Activated CD8-positive, alpha-beta T cell treated with anti-CD3 and anti-CD28 coated beads for 36 hours (primary cell): ENCODE measurements around the gene PLCL1. TPM values are rescaled to one million over a fixed set of nuclear protein-coding genes. Genes with fewer than 3 reads are reported as not detected.

Experiments
- ATAC-seq: fragments of 200-7000 bp; cut with Tn5 transposase; one replicate; pipeline ENCODE4 v1.10.0; 2021; ENCODE audit warnings: mild to moderate bottlenecking, moderate library complexity
- CTCF ChIA-PET: fragments of 350-600 bp; sonication (Branson Sonifier 250); formaldehyde crosslinking; loops from one replicate; lab custom pipeline; 2021; ENCODE audit warnings: antibody characterized with exemption; lab: Charles Lee
- POLR2A ChIA-PET: fragments of 350-600 bp; sonication (Branson Sonifier 250); formaldehyde crosslinking; loops from one replicate; lab custom pipeline; 2021; ENCODE audit warnings: antibody characterized with exemption; lab: Charles Lee
- DNase-seq: peaks from one replicate; pipeline ENCODE4 v3.0.0-alpha.2; 2020
- H3K27ac Mint-ChIP-seq: one replicate; pipeline ENCODE4 v1.8.0; 2021; ENCODE audit warnings: mild to moderate bottlenecking, mixed read lengths
- H3K27me3 Mint-ChIP-seq: one replicate; pipeline ENCODE4 v1.8.0; 2021; ENCODE audit warnings: mixed read lengths
- H3K36me3 Mint-ChIP-seq: one replicate; pipeline ENCODE4 v1.8.0; 2021; ENCODE audit warnings: low read depth, mixed read lengths
- H3K4me1 Mint-ChIP-seq: one replicate; pipeline ENCODE4 v1.8.0; 2021; ENCODE audit warnings: low read depth, mixed read lengths
- H3K4me3 Mint-ChIP-seq: one replicate; pipeline ENCODE4 v1.8.0; 2021; ENCODE audit warnings: mild to moderate bottlenecking, moderate library complexity, mixed read lengths
- H3K9me3 Mint-ChIP-seq: one replicate; pipeline ENCODE4 v1.8.0; 2021; ENCODE audit warnings: mixed read lengths
- intact Hi-C: fragments of 100-400 bp; cut with micrococcal nuclease; formaldehyde crosslinking; loops from one replicate; pipeline ENCODE4 v1.10.0; 2022
- total RNA-seq, 2 experiments: library from RNA; stranded (reverse); gene quantifications; one replicate each; pipeline ENCODE4 v1.2.3, GENCODE V29; 2021
- TF ChIP-seq, protein P1 (sequence below): fragments of 200-600 bp; IDR thresholded peaks from one replicate; pipeline ENCODE4 v1.8.0; 2022; ENCODE audit warnings: antibody characterized with exemption, mild to moderate bottlenecking

PLCL1 gene
- total RNA-seq, 2 experiments from 2014 or later = 0.68 to 0.69 TPM

GRCh38 chr2:197931661-197932312, 127.4 kb downstream of the PLCL1 start:
- H3K4me3 Mint-ChIP-seq = no peak overlapping the region
- DNase-seq (no peak), ATAC-seq (peak; percentile 45)
- intact Hi-C loops = no loop called here
- H3K27ac Mint-ChIP-seq = no peak overlapping the region
- no peaks in the 10 kb centered on the region for H3K36me3 Mint-ChIP-seq
- CTCF ChIA-PET = no interaction called here
- H3K27me3 Mint-ChIP-seq = no peaks in the 10 kb centered on the region
- TF ChIP-seq, protein P1, sequence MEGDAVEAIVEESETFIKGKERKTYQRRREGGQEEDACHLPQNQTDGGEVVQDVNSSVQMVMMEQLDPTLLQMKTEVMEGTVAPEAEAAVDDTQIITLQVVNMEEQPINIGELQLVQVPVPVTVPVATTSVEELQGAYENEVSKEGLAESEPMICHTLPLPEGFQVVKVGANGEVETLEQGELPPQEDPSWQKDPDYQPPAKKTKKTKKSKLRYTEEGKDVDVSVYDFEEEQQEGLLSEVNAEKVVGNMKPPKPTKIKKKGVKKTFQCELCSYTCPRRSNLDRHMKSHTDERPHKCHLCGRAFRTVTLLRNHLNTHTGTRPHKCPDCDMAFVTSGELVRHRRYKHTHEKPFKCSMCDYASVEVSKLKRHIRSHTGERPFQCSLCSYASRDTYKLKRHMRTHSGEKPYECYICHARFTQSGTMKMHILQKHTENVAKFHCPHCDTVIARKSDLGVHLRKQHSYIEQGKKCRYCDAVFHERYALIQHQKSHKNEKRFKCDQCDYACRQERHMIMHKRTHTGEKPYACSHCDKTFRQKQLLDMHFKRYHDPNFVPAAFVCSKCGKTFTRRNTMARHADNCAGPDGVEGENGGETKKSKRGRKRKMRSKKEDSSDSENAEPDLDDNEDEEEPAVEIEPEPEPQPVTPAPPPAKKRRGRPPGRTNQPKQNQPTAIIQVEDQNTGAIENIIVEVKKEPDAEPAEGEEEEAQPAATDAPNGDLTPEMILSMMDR = no peak
- peaks cover 3% of the 10 kb centered on the region for H3K9me3 Mint-ChIP-seq
- POLR2A ChIA-PET = no interaction called here
- H3K4me1 Mint-ChIP-seq = peaks cover 19% of the 10 kb centered on the region

DNA sequence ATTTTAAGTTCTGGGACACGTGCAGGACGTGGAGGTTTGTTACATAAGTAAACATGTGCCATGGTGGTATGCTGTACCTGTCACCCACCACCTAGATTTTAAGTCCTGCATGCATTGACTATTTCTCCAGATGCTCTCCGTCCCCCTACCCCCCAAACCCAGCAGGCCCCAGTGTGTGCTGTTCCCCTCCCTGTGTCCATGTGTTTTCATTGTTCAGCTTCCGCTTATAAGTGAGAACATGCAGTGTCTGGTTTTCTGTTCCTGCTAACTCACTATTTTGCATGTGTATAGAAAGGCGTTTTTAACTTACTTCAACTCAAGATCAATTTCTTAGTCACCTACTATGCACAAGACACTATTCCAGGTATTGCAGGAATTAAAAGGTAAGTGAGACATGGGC, 128.0 kb downstream of the PLCL1 start:
- peaks cover 19% of the 10 kb centered on the region for H3K4me1 Mint-ChIP-seq
- POLR2A ChIA-PET = no interaction called here

DNA sequence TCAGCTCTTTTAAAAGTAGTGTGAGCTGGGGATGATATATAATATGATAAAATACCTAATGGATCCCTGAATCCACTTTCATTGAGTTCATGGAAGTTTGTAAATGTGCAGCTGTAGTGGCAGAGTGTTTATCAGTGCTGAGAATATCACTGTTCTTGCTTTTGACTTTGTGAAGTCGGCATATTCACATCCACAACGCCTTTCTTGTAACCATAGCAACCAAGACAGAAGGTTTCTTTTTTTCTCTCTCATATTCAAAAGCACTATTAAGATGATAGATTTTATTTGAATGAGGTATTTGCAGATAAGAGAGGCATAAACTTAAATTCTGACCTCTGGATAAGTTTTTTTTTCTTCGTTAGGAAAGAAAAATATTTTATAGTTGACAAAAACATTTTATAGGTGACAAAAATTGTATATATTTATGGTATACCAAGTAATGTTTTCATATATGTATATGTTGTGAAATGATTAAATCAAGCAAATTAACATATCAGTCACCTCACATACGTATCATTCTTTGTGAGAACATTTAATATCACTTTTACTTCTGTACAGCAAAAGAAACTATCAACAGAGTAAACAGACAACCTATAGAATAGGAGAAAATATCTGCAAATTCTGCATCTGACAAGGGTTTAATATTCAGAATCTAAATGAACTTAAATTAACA, 130.0 kb downstream of the PLCL1 start:
- ATAC-seq (no peak), DNase-seq (no peak)
- no peak overlapping the region for H3K27ac Mint-ChIP-seq
- POLR2A ChIA-PET = no interaction called here
- H3K9me3 Mint-ChIP-seq = no peaks in the 10 kb centered on the region
- H3K27me3 Mint-ChIP-seq = no peaks in the 10 kb centered on the region
- intact Hi-C loops = no loop called here
- CTCF ChIA-PET = no interaction called here
- TF ChIP-seq, protein P1 = no peak
- no peaks in the 10 kb centered on the region for H3K36me3 Mint-ChIP-seq
- H3K4me3 Mint-ChIP-seq = peak overlapping the region; percentile 13
- peaks cover 19% of the 10 kb centered on the region for H3K4me1 Mint-ChIP-seq

More for the DNA sequence above, 128.0 kb downstream of the PLCL1 start:
- H3K9me3 Mint-ChIP-seq = no peaks in the 10 kb centered on the region
- no peak for ATAC-seq
- H3K36me3 Mint-ChIP-seq = no peaks in the 10 kb centered on the region
- no peaks in the 10 kb centered on the region for H3K27me3 Mint-ChIP-seq
- H3K4me3 Mint-ChIP-seq = no peak overlapping the region
- DNase-seq = no peak
- CTCF ChIA-PET = no interaction called here
- TF ChIP-seq, protein P1 = no peak
- no peak overlapping the region for H3K27ac Mint-ChIP-seq
- intact Hi-C loops = no loop called here

DNA sequence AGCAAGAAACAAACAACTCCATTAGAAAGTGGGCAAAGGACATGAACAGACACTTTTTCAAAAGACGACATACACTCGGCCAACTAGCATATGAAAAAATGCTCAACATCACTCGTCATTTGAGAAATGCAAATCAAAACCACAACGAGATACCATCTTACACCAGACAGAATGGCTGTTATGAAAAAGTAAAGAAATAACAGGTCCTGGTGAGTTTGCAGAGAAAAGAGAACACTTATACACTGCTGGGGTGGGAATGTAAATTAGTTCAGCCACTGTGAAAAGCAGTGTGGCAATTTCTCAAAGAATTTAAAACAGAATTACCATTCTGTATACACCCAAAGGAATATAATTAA, 130.5 kb downstream of the PLCL1 start:
- peak overlapping the region; percentile 13 for H3K4me3 Mint-ChIP-seq
- H3K27me3 Mint-ChIP-seq = no peaks in the 10 kb centered on the region
- ATAC-seq (peak; percentile 49), DNase-seq (no peak)
- ChIA-PET POLR2A (no interaction called here), CTCF (no interaction called here)
- H3K27ac Mint-ChIP-seq = no peak overlapping the region
- intact Hi-C loops = no loop called here
- TF ChIP-seq, protein P1 = no peak
- no peaks in the 10 kb centered on the region for H3K36me3 Mint-ChIP-seq
- no peaks in the 10 kb centered on the region for H3K9me3 Mint-ChIP-seq
- H3K4me1 Mint-ChIP-seq = peaks cover 19% of the 10 kb centered on the region

- H3K4me1 Mint-ChIP-seq = peaks cover 26% of the 10 kb centered on the region
- H3K36me3 Mint-ChIP-seq = no peaks in the 10 kb centered on the region
- no peaks in the 10 kb centered on the region for H3K27me3 Mint-ChIP-seq
- no peak overlapping the region for H3K27ac Mint-ChIP-seq
- H3K4me3 Mint-ChIP-seq = no peak overlapping the region
- no peak for ATAC-seq
- POLR2A ChIA-PET = no interaction called here
- DNase-seq = no peak
- intact Hi-C loops = no loop called here
- no peaks in the 10 kb centered on the region for H3K9me3 Mint-ChIP-seq
- CTCF ChIA-PET = no interaction called here
- TF ChIP-seq, protein P1 = no peak
These were observed 133.4 kb downstream of the PLCL1 start for GRCh38 chr2:197937814-197938213.
